Esophagus (tissue), 2 donors: Measurements from ENCODE around the gene PIGT. TPM values are rescaled to one million over a fixed set of nuclear protein-coding genes. Genes with fewer than 3 reads are reported as not detected.
A peak's percentile ranks its signal among the peaks of the same experiment; 100 is the strongest.

Experiments
- H3K27ac ChIP-seq, 2 donors: one replicate each; pipeline ENCODE4 v1.5.1; 2013; ENCODE audit warnings: low read depth in 2 of 2, mild to moderate bottlenecking in 2 of 2, inconsistent platforms in 1 of 2, low read length in 1 of 2, moderate library complexity in 1 of 2
- H3K27me3 ChIP-seq, 2 donors: one replicate each; pipeline ENCODE4 v1.6.1; 2013; ENCODE audit warnings: low read length in 2 of 2, control low read depth in 1 of 2, mild to moderate bottlenecking in 1 of 2; ENCODE audit not compliant: insufficient read depth in 2 of 2, control insufficient read depth in 1 of 2
- H3K36me3 ChIP-seq, 2 donors: one replicate each; pipeline ENCODE4 v1.6.1; 2013; ENCODE audit warnings: low read length in 1 of 2; ENCODE audit not compliant: control insufficient read depth in 2 of 2, insufficient read depth in 2 of 2
- H3K4me1 ChIP-seq, 2 donors: one replicate each; pipeline ENCODE4 v1.6.1; 2013; ENCODE audit warnings: low read length in 1 of 2; ENCODE audit not compliant: control insufficient read depth in 2 of 2, insufficient read depth in 2 of 2
- H3K4me3 ChIP-seq, 2 donors: one replicate each; pipeline ENCODE4 v1.5.1; 2013; ENCODE audit warnings: low read length in 2 of 2, mild to moderate bottlenecking in 2 of 2, low read depth in 1 of 2, moderate library complexity in 1 of 2
- H3K9me3 ChIP-seq, 2 donors: one replicate each; pipeline ENCODE4 v1.6.1; 2013; ENCODE audit warnings: mild to moderate bottlenecking in 2 of 2, low read depth in 1 of 2, low read length in 1 of 2, moderate library complexity in 1 of 2; ENCODE audit not compliant: control insufficient read depth in 2 of 2, insufficient read depth in 1 of 2
- WGBS, 2 donors: extraction: QIAGEN DNeasy Blood & Tissue Kit; methylation state at CpG; one replicate each; pipeline ENCODE4 v1.1.7; 2013; 5-methylcytosine and 5-hydroxymethylcytosine counted together
- polyA plus RNA-seq, 2 donors: library from polyadenylated mRNA; stranded (reverse); fragments of 200-250 nt; gene quantifications; one replicate each; pipeline ENCODE4 v1.2.3, GENCODE V29; 2013
- donor health status: healthy with polysubstance abuse.
- donor health status: Bipolar disorder and iron deficiency.

Gene PIGT
- 10 to 100 TPM; 38.7 to 40.9 TPM for polyA plus RNA-seq

GRCh38 chr20:45415822-45416637 lies at the start of gene PIGT:
PIGT (plus strand) TSS chr20:45416141; CDS start chr20:45416157, 16 bp downstream.
- WGBS, 2 donors: 0 to 1% methylated on average over 51 to 52 of the region's 52 CpGs
- Histone ChIP-seq H3K4me1 (peaks cover 4 to 16% of the 10 kb centered on the region in 2 donors), H3K36me3 (peaks cover 11 to 24% of the 10 kb centered on the region in 2 donors), H3K27me3 (no peaks in the 10 kb centered on the region), H3K9me3 (no peaks in the 10 kb centered on the region), H3K27ac (peak within 1 kb of the TSS; percentile 84 to 95), H3K4me3 (peak within 1 kb of the TSS; percentile 87 to 100)

DNA sequence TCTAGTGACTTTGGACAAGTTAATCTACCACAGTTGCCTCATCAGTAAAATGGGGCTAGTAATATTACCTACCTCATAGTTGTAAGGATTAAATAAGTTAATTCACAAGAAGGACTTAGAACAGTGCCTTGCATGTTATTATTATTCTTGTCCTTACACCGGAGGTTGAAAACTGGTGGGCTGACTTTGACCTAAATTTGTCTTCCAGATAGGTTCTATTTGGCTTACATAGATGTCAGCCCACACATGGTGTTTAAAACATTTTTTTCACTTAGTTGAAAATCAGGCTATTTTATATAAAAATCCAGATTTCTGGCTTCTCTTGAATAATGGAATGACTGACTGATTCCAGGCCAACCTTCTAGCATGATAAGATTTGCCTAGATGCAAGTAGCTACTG lies 49.7 kb upstream of the PIGT start:
- no peaks in the 10 kb centered on the region for H3K4me1 ChIP-seq
- WGBS, 2 donors: 87% methylated on average over 1 of the region's 1 CpG
- H3K36me3 ChIP-seq: peaks cover 10 to 19% of the 10 kb centered on the region in 2 donors

GRCh38 chr20:45366631-45367030 lies 49.3 kb upstream of the PIGT start:
- Histone ChIP-seq H3K9me3 (no peaks in the 10 kb centered on the region), H3K27ac (no peak overlapping the region), H3K36me3 (peaks cover 10 to 19% of the 10 kb centered on the region in 2 donors), H3K4me1 (no peaks in the 10 kb centered on the region), H3K27me3 (no peaks in the 10 kb centered on the region), H3K4me3 (no peak overlapping the region)
- 88 to 94% methylated on average over 11 of the region's 11 CpGs for WGBS, 2 donors

More for the DNA sequence above, 49.7 kb upstream of the PIGT start:
- no peaks in the 10 kb centered on the region for H3K9me3 ChIP-seq
- no peak overlapping the region for H3K27ac ChIP-seq
- no peak overlapping the region for H3K4me3 ChIP-seq
- H3K27me3 ChIP-seq: no peaks in the 10 kb centered on the region

- H3K4me3 ChIP-seq: no peak overlapping the region
- H3K36me3 ChIP-seq: peaks cover 10 to 19% of the 10 kb centered on the region in 2 donors
- no peaks in the 10 kb centered on the region for H3K27me3 ChIP-seq
- H3K27ac ChIP-seq: no peak overlapping the region
- no peaks in the 10 kb centered on the region for H3K9me3 ChIP-seq
- H3K4me1 ChIP-seq: no peaks in the 10 kb centered on the region
These were observed 48.8 kb upstream of the PIGT start for GRCh38 chr20:45367126-45367525.

DNA sequence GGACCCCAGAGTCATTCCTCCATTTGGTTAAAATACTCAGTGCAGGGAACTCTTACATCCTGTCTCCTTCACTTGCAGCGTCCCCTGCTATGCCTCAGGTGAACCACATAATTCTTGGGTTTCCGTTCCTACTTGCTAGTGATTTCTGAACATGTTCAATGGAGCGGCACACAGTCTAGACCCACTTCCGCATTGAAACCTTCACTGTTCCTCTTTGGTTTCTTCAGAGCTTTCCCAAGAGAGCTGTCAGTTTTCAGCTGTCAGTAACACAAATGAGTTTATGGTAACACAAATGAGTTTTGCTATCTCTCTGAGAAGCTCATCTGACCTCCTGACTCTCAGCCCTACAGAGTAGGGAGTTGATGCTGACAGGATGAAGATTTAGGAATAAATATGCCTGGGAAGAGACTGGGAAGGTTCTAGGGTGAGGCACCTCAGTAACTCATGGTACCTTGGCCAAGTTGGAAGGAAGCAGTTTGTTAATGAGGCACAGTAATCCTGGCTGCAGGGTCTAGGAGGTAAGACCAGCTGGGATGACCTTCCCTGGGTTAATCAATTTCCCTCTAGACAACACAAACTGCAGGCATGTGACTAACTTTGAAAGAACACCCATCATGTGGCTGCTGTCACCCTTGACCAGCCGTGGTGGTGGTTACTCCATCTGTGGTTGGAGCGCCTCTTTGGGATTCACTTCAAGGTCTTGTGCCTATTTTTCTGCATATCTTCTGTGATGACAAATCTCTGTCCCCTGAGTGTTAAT lies 47.5 kb upstream of the PIGT start:
- WGBS, 2 donors: 76 to 79% methylated on average over 6 of the region's 6 CpGs
- H3K27ac ChIP-seq: no peak overlapping the region

GRCh38 chr20:45370571-45371160 lies 45.3 kb upstream of the PIGT start:
- peaks cover 10 to 16% of the 10 kb centered on the region in 2 donors for H3K36me3 ChIP-seq
- WGBS, 2 donors: 74 to 78% methylated on average over 3 of the region's 3 CpGs
- H3K9me3 ChIP-seq: no peaks in the 10 kb centered on the region
- H3K4me3 ChIP-seq: no peak overlapping the region
- peaks cover 0 to 3% of the 10 kb centered on the region in 2 donors for H3K4me1 ChIP-seq
- H3K27ac ChIP-seq: no peak overlapping the region
- no peaks in the 10 kb centered on the region for H3K27me3 ChIP-seq

More for the DNA sequence above, 47.5 kb upstream of the PIGT start:
- Histone ChIP-seq H3K27me3 (no peaks in the 10 kb centered on the region), H3K36me3 (peaks cover 10 to 19% of the 10 kb centered on the region in 2 donors), H3K4me1 (peaks cover 0 to 3% of the 10 kb centered on the region in 2 donors), H3K9me3 (no peaks in the 10 kb centered on the region), H3K4me3 (no peak overlapping the region)

GRCh38 chr20:45372241-45372640 lies 43.7 kb upstream of the PIGT start:
- peaks cover 0 to 3% of the 10 kb centered on the region in 2 donors for H3K4me1 ChIP-seq
- H3K27me3 ChIP-seq: no peaks in the 10 kb centered on the region
- H3K4me3 ChIP-seq: no peak overlapping the region
- 92 to 93% methylated on average over 10 of the region's 10 CpGs for WGBS, 2 donors
- H3K36me3 ChIP-seq: peaks cover 5% of the 10 kb centered on the region in 2 donors
- H3K9me3 ChIP-seq: no peaks in the 10 kb centered on the region
- no peak overlapping the region for H3K27ac ChIP-seq

GRCh38 chr20:45372646-45373352 lies 43.1 kb upstream of the PIGT start:
- no peaks in the 10 kb centered on the region for H3K27me3 ChIP-seq
- H3K4me3 ChIP-seq: peak overlapping the region; percentile 41 to 53
- no peaks in the 10 kb centered on the region for H3K9me3 ChIP-seq
- 47 to 57% methylated on average over 20 to 30 of the region's 30 CpGs for WGBS, 2 donors
- peak overlapping the region; percentile 60 to 79 for H3K27ac ChIP-seq
- H3K36me3 ChIP-seq: no peaks in the 10 kb centered on the region
- peaks cover 0 to 3% of the 10 kb centered on the region in 2 donors for H3K4me1 ChIP-seq
